GM12892 (cell line): ENCODE results near the gene RIPPLY1.

Source experiments
- POLR2A ChIP-seq: IDR thresholded peaks from 2 replicates; pipeline ENCODE4 v1.6.1; 2011; ENCODE audit warnings: low read depth, low read length, control low read depth
- POLR2AphosphoS5 ChIP-seq: IDR thresholded peaks from 2 replicates; pipeline ENCODE4 v1.6.1; 2011; ENCODE audit warnings: low read depth, low read length, control low read depth
- TAF1 ChIP-seq: IDR thresholded peaks from 2 replicates; pipeline ENCODE4 v1.6.1; 2011; ENCODE audit warnings: low read depth, mild to moderate bottlenecking, control low read depth, low read length, borderline replicate concordance

- no peak for TF ChIP-seq POLR2AphosphoS5
- TF ChIP-seq POLR2A: no peak
- TF ChIP-seq TAF1: no peak
Observed at GRCh38 chrX:106874075-106874474, 29.1 kb downstream of the RIPPLY1 start.
